Upper lobe of right lung (tissue), 1 donor: ENCODE data around the gene CRLF3. TPM values are rescaled to one million over a fixed set of nuclear protein-coding genes. Genes with fewer than 3 reads are reported as not detected.
"Not testable (repeated sequence)": the region's sequence is repeated elsewhere in the genome, so short reads cannot be mapped to it uniquely, and the experiment has no call there.

Experiments used
- ATAC-seq: fragments of 200-7000 bp; cut with Tn5 transposase; one replicate; pipeline ENCODE4 v1.9.1; 2020; ENCODE audit warnings: mild to moderate bottlenecking, moderate library complexity
- DNase-seq: peaks from one replicate; pipeline ENCODE4 v3.0.0-alpha.2; 2020
- H3K27ac ChIP-seq: fragments of 200-600 bp; one replicate; pipeline ENCODE4 v1.8.0; 2022
- H3K27me3 ChIP-seq: fragments of 200-600 bp; one replicate; pipeline ENCODE4 v1.8.0; 2022; ENCODE audit warnings: mild to moderate bottlenecking
- H3K36me3 ChIP-seq: fragments of 200-600 bp; one replicate; pipeline ENCODE4 v1.8.0; 2022
- H3K4me1 ChIP-seq: fragments of 200-600 bp; one replicate; pipeline ENCODE4 v1.8.0; 2022
- H3K4me3 ChIP-seq: fragments of 200-600 bp; one replicate; pipeline ENCODE4 v1.8.0; 2022; ENCODE audit warnings: mild to moderate bottlenecking
- H3K9me3 ChIP-seq: fragments of 200-600 bp; one replicate; pipeline ENCODE4 v1.8.0; 2022
- CTCF ChIP-seq: fragments of 200-600 bp; IDR thresholded peaks from one replicate; pipeline ENCODE4 v1.8.0; 2022; ENCODE audit warnings: antibody characterized with exemption
- intact Hi-C: fragments of 100-400 bp; cut with DNase I; formaldehyde crosslinking; loops from one replicate; pipeline ENCODE4 v1.11.0; 2022
- total RNA-seq: library from RNA; stranded (reverse); fragmentation: NEBNext Ultra II Directional; extraction: Animal tissue kit (Norgen Biotek cat#: 25700); gene quantifications from one replicate; pipeline ENCODE4 v1.2.1, GENCODE V29; 2021
- donor health status: DM: no; HTN: yes; CAD: no; lungs with severe emphysema.

Gene CRLF3
- total RNA-seq, 1 donor from 2014 or later: 20.1 TPM

GRCh38 chr17:30821871-30822723 lies 2.4 kb downstream of the CRLF3 start:
- intact Hi-C loops: no loop called here
- Histone ChIP-seq H3K36me3 (no peaks in the 10 kb centered on the region), H3K27me3 (no peaks in the 10 kb centered on the region), H3K27ac (no peak overlapping the region), H3K9me3 (no peaks in the 10 kb centered on the region), H3K4me3 (peak overlapping the region; percentile 85), H3K4me1 (peaks cover 50% of the 10 kb centered on the region)
- DNase-seq: no peak
- no peak for ATAC-seq
- TF ChIP-seq CTCF: no peak

GRCh38 chr17:30819971-30820705 lies 4.4 kb downstream of the CRLF3 start:
- DNase-seq (no peak), ATAC-seq (no peak)
- no peaks in the 10 kb centered on the region for H3K36me3 ChIP-seq
- TF ChIP-seq CTCF: no peak
- H3K27ac ChIP-seq: peak overlapping the region; percentile 31
- H3K4me3 ChIP-seq: no peak overlapping the region
- no peaks in the 10 kb centered on the region for H3K27me3 ChIP-seq
- intact Hi-C loops: no loop called here
- peaks cover 51% of the 10 kb centered on the region for H3K4me1 ChIP-seq
- no peaks in the 10 kb centered on the region for H3K9me3 ChIP-seq

- Histone ChIP-seq H3K9me3 (no peaks in the 10 kb centered on the region), H3K4me3 (no peak overlapping the region), H3K27ac (no peak overlapping the region), H3K4me1 (peaks cover 39% of the 10 kb centered on the region), H3K27me3 (no peaks in the 10 kb centered on the region), H3K36me3 (no peaks in the 10 kb centered on the region)
- no peak for ATAC-seq
- no peak for TF ChIP-seq CTCF
- intact Hi-C loops: no loop called here
- DNase-seq: no peak
Observed at GRCh38 chr17:30816165-30816564, 8.3 kb downstream of the CRLF3 start.

- H3K27me3 ChIP-seq, intact Hi-C loops, H3K36me3 ChIP-seq, H3K9me3 ChIP-seq, H3K4me3 ChIP-seq: not testable (repeated sequence)
- peaks cover 28% of the 10 kb centered on the region for H3K4me1 ChIP-seq
- H3K27ac ChIP-seq: peak overlapping the region; percentile 61
- DNase-seq (peak; percentile 85), ATAC-seq (peak; percentile 57)
Observed at GRCh38 chr17:30814860-30815259, 9.6 kb downstream of the CRLF3 start.

GRCh38 chr17:30814236-30814635 lies 10.3 kb downstream of the CRLF3 start:
- H3K27me3 ChIP-seq, ATAC-seq, H3K9me3 ChIP-seq, H3K36me3 ChIP-seq, H3K4me3 ChIP-seq, intact Hi-C loops, DNase-seq: not testable (repeated sequence)
- H3K4me1 ChIP-seq: peaks cover 22% of the 10 kb centered on the region
- peak overlapping the region; percentile 61 for H3K27ac ChIP-seq

GRCh38 chr17:30812218-30813177 lies 12.0 kb downstream of the CRLF3 start:
- Histone ChIP-seq H3K36me3 (no peaks in the 10 kb centered on the region), H3K27me3 (no peaks in the 10 kb centered on the region), H3K9me3 (no peaks in the 10 kb centered on the region), H3K4me3 (no peak overlapping the region), H3K4me1 (peaks cover 20% of the 10 kb centered on the region), H3K27ac (no peak overlapping the region)
- peak; percentile 16 for ATAC-seq
- DNase-seq: no peak
- intact Hi-C loops: no loop called here
- TF ChIP-seq CTCF: no peak
